ENCODE measurements around the gene PFDN1.

The PFDN1 gene

DNA sequence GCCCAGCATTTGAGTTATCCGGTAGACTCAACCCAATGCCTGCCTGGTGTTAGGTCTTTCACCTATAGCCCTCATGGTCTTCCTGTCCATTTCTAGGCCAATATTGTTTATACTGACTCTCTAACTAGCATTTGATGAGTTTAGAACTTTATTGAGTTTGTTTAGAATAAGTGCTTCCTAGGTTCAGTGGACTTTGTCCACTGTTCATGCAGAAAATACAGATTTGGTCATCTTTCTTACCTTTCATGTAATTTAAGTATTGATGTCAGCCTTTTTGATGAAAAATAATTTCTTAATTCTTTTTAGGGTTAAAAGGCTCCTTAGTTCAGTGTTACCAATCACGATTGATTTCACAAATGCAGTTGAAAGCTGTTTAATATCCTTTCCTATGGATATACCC, 105.9 kb downstream of the PFDN1 start:
- no peak overlapping the region for H3K4me3 ChIP-seq (ENCODE audit: low read depth, low read length)
- POLR2A ChIA-PET = no interaction called here
- CTCF ChIA-PET = interaction anchor here (0.9 kb wide), 1 partner anchor 162 kb away, joined by 3 read pairs; no protein-coding TSS in a partner anchor

GRCh38 chr5:140196115-140196814, 106.6 kb downstream of the PFDN1 start:
- no peak for DNase-seq (ENCODE audit: low read depth, low spot score)
- POLR2A ChIA-PET = no interaction called here
- CTCF ChIA-PET = interaction anchor here (1.0 kb wide), 1 partner anchor 43 kb away, joined by 4 read pairs; no protein-coding TSS in a partner anchor
- TF ChIP-seq CTCF (IDR thresholded peaks at IDR 0.05; ENCODE audit: insufficient read depth, low read length, missing control alignments) = no peak
- H3K4me3 ChIP-seq (ENCODE audit: low read depth, low read length) = no peak overlapping the region

More for the DNA sequence above, 105.9 kb downstream of the PFDN1 start:
- TF ChIP-seq CTCF (IDR thresholded peaks at IDR 0.05; ENCODE audit: insufficient read depth, low read length, missing control alignments) = no peak
- no peak for DNase-seq (ENCODE audit: low read depth, low spot score)

Measured in AG04449 (cell line).